Inflammatory macrophage treated with lipopolysaccharide for 1 hour (primary cell): ENCODE results near the gene UPK1B.

Experiments used
- DNase-seq, 2 donors: peaks; one replicate each; pipeline ENCODE4 v3.0.0-alpha.2; 2020 to 2022

The UPK1B gene

DNA sequence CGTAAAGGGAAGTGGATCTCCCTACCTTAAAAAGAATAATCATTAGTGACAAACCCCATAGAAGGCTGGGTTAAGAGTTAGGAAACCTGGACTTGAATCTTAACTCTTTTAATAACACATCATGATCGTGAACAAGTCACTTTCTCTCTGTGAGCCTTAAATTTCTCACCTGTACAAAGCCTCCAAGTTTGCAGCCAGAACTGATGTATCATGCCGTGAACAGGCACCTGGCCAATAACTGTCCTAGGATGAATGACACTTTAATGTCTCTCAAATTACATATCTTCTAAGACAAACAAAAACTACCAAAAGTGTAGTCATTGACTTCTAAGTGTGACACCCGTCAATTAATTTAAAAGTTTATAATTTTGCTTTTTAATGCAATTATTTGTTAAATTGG is 3.9 kb downstream of the UPK1B start:
- DNase-seq = no peak

- DNase-seq = no peak
These were observed 8.4 kb downstream of the UPK1B start for GRCh38 chr3:119181765-119182164.

- no peak for DNase-seq
These were observed 10.7 kb downstream of the UPK1B start for GRCh38 chr3:119184111-119184510.

GRCh38 chr3:119184796-119185570 is 11.6 kb downstream of the UPK1B start:
- no peak for DNase-seq

- no peak for DNase-seq
These were observed 13.9 kb downstream of the UPK1B start for GRCh38 chr3:119187266-119187665.

- DNase-seq = no peak
These were observed 18.4 kb downstream of the UPK1B start for GRCh38 chr3:119191800-119192199.

DNA sequence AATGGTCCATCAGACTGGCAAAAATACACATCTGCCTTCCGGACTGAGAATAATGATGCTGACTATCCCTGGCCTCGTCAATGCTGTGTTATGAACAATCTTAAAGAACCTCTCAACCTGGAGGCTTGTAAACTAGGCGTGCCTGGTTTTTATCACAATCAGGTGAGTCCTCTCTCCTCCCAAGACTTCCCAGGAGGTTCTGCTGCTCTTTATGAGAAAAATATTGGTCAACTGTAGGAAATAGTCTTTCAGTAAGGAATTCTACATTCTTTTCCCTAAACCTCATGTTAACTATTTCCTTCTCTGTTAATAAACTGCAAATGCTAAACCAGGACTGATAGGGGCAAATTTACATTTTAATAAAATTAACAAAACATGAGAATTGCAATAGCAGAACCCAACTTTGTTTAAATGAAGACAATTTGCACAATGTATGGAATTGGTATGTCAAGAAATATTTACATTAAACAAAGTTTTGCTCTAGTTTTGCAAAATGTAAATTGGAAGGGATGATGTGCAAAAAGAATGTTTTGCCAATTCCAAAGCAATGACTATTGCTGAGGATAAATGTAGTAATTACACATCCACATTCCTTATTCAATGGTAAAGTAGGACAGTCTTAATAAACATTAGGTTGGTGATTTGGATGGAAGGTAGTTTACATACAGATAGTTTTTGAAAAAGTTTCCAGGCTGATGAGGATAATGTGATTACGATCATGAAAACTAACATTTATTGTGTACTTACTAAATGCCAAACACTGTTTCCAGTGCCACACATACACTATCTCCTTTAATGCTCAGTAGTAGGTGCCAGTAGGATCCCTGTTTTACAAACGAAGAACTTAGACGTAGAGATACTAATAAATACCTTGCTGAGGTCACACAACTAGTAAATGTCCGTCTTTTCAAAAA is 21.1 kb downstream of the UPK1B start:
- no peak for DNase-seq

DNA sequence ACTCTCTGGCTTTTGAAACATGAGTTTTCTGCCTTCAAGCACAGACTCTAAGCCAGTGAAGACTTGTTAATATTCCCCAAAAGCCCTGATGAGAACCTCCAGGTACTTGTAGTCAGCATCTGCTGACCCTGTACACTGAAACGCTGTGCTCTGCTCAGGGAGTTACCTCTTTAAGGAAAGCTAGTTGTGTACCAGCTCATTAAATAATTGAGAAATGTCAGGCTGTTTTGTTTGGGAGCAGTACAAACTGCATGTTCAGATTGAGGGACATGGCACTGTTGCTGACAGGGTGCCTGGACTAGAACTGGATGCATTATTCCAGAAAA is 21.7 kb downstream of the UPK1B start:
- no peak for DNase-seq

GRCh38 chr3:119195911-119196310 is 22.5 kb downstream of the UPK1B start:
- DNase-seq = no peak

DNA sequence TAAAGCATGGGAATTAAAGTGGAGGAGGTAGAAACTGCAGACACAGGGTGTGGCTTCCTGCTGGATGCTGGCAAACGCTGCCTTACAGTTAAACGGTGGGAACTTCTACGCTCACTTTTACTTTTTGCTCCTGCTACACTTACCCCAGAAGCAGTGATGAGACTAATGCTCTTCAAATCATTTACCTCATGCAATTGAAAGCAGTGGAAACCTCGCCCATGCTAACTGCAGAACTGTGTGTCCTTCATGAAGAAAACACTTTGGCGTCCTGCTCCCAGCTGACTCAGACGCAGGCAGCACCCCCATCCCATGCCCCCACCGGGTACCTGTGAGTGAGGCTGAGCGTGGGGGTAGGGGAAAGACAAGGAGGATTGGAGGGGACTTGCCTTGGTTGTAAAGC is 31.8 kb downstream of the UPK1B start:
- DNase-seq = no peak

- DNase-seq = no peak
These were observed 32.3 kb downstream of the UPK1B start for GRCh38 chr3:119205685-119206084.

DNA sequence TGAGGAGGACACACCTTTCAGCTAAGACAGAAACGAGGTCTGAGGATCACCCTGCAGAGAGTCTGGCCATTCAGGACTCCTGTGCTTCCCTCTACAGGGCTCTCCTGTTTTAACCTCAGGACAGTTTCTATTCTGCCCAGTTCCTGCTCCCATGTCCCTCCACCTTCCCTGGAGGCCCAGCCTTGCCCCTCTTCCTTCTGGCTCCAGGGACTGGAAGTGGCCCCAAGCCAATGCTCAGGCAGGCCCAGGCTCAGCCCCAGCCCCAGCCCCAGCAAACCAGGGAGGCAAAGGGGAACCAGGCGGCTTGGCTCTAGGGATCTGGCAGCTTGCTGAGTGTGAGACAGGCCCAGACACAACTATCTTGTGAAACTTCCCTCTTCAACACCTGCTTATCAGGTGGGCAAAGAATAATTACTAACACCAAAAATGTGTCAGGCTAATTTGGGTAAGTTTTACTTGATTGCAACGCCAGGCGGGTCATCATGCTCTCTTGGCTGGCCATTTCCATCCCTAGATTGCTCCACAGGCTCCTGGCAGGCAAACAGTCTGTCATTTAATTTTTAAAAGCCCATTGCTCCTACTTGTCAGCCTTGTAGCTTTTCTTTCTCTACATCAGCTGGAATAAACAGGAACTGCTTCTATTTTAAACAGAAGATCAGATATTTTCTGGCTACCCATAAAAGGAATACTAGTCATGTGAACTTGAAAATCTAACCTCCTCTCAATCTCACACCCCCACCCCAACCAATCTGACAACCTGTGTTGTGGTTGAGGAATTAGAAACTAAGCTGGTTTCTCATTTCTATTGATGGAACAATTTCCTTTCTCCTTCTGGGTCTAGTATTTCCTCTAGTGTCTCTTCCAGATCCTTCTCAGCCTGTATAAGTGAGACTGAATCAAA is 33.5 kb downstream of the UPK1B start:
- DNase-seq = no peak

DNA sequence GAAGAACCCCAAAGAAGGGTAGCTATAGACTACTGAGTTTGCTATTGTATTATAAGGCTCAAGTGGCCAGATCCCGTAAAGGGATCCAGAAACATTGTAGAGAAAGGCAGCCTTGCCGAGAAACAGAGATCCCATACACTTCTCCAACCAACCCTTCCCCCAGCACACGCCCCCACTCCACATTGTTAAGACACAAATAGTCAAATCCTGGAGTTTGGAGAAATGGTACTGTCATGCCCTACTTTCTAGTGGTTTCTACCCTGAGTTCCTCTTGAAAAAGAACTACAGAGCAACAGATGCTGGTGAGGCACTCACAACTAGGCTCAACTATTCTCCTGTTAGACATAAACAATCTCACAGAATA is 34.1 kb downstream of the UPK1B start:
- DNase-seq = no peak

- no peak for DNase-seq
These were observed 37.8 kb downstream of the UPK1B start for GRCh38 chr3:119211193-119211592.

DNA sequence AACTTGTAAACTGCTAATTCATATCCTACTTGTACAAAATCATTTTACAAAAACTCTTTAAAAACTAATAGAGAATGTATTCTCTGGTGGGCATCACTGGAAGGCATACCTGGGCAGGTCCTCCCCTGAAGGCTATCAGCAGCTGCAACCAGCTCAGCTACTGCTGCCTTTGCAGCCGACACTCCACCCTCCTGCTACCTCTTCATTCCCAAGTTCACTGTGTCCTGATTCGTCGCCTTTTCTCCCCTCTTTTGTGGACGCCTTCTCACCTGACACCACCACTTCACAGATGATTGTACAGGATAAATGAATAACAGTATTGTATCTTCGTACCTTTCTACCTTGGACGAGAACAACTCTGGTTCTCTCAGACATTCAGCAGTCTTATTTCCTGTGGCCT is 38.4 kb downstream of the UPK1B start:
- DNase-seq = no peak

DNA sequence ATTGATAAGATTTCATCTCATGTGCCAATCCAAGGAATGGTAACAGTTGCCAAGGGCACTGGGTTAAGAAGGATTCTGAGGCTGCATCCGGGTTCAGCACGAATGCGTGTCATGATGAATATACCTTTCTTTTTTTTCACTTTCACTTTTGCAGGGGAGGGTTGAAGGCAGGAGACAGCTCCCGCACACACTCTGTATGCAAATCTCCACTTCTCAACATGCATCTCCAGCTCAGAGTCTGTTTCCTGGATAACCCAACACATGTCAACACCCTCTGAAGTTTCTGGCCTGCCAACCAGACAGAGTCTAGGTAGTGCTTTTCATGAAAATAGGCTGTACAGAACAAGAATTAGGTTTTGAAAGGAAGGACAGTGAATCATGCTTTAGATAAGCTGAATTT is 45.7 kb downstream of the UPK1B start:
- DNase-seq = no peak

- DNase-seq = no peak
These were observed 46.8 kb downstream of the UPK1B start for GRCh38 chr3:119220198-119220597.

DNA sequence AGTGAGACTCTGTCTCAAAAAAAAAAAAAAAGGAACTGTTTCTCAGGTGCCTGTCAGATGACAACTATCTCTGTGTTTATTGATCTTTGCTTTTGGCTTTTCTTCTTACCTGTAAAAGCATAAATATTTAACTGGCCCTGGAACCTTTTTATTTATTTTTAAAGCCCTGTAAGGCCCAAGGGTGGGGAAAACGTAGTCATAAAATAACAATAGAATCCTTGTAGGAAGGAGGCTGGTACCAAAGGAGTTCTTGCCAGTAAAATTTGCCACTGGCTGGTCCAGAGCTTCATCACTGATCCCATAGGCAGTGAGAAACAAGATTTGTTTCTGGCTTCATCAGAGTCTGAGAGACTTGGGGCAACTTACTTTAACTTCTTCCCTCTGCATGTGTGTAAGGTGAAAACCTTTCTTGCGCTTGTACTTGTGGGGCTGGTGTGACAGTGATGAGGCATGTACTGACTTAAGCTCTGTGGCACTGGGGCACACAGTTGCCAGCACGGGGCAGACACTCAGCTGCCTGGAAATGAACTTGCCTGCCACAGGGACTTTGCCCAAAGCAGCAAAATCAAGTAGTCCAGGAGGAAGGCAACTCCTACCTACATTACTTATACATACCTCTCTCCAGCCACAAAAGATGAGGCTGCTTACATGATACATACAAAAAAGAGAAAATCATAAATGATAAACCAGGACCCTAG is 47.7 kb downstream of the UPK1B start:
- no peak for DNase-seq

- no peak for DNase-seq
These were observed 48.5 kb downstream of the UPK1B start for GRCh38 chr3:119221779-119222320.

- DNase-seq = no peak
These were observed 49.0 kb downstream of the UPK1B start for GRCh38 chr3:119222391-119222790.

DNA sequence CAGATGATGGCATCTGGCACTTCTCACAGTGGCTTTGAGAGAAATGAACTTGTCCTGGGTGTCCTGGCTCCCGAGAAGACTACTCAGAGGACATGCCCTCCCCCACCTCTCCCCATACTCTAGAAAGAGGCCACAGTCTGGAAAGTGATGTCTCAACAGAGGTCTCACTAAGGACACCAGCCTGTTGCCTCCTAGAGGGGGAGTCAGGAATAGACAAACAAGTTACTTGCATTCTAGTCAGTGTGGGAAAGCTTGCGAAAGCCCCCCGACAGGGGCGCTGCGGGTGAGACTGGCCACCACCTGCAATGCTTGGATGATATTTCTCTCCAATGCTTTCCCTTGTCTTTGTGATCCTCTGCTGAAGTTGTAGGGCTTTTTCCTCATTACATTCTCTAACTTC is 50.1 kb downstream of the UPK1B start:
- DNase-seq = no peak

DNA sequence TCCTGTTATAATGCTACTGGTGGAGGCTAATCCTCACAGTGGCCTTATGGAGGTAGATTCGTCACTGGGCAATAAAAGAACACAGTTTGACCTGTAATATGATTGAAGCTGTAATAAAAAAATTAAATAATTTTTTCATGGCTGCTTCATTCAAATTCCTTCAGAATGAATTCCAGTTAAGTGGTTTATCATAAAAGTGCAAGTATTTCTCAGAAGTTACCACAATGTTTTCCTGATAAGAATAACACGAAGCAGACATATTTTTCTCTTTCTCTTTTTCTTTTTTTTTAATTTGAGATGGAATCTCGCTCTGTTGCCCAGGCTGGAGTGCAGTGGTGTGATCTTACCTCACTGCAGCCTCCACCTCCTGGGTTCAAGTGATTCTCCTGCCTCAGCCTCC is 51.7 kb downstream of the UPK1B start:
- no peak for DNase-seq
